ENCODE data around the gene NTHL1.

DNA sequence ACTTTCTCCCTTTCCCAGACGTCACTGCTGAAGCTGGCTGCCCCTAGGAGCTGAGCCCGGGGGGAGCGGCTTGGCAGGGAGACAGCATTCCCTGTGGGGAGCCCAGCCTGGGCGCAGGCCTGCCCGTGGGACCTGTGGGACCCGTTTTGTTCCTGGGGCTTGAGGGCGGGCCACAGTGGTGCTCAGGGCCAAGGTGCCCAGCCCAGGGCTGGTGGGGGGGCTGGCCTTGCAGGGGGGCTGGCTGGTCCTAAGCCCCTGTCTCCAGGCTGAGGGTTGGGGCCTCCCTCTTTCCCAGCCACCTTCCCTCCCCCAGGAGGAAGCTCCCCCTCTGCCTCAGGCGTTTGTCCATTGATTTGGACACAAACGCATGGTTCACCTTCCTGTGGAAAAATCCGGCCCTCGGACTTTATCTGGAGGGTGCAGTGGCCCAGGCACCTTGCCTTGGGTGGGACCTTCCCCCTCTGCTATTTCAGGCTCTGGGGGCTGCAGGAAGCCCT, 16.5 kb downstream of the NTHL1 start:
- TF ChIP-seq POLR2AphosphoS5 (IDR thresholded peaks at IDR 0.05; ENCODE audit: borderline replicate concordance, low read depth, low read length): no peak
- no peak for TF ChIP-seq EZH2 (IDR thresholded peaks at IDR 0.05)

Data from SK-N-MC (cell line).